ENCODE measurements around the gene KLHL42. TPM values are rescaled to one million over a fixed set of nuclear protein-coding genes. Genes with fewer than 3 reads are reported as not detected.
"Not testable (repeated sequence)": the region's sequence is repeated elsewhere in the genome, so short reads cannot be mapped to it uniquely, and the experiment has no call there.

Gene KLHL42, protein sequence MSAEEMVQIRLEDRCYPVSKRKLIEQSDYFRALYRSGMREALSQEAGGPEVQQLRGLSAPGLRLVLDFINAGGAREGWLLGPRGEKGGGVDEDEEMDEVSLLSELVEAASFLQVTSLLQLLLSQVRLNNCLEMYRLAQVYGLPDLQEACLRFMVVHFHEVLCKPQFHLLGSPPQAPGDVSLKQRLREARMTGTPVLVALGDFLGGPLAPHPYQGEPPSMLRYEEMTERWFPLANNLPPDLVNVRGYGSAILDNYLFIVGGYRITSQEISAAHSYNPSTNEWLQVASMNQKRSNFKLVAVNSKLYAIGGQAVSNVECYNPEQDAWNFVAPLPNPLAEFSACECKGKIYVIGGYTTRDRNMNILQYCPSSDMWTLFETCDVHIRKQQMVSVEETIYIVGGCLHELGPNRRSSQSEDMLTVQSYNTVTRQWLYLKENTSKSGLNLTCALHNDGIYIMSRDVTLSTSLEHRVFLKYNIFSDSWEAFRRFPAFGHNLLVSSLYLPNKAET
- 19.8 and 21.5 TPM in 2 replicates for total RNA-seq (2014; rRNA removed)
- 5.8 TPM for polyA plus RNA-seq (2012)

DNA sequence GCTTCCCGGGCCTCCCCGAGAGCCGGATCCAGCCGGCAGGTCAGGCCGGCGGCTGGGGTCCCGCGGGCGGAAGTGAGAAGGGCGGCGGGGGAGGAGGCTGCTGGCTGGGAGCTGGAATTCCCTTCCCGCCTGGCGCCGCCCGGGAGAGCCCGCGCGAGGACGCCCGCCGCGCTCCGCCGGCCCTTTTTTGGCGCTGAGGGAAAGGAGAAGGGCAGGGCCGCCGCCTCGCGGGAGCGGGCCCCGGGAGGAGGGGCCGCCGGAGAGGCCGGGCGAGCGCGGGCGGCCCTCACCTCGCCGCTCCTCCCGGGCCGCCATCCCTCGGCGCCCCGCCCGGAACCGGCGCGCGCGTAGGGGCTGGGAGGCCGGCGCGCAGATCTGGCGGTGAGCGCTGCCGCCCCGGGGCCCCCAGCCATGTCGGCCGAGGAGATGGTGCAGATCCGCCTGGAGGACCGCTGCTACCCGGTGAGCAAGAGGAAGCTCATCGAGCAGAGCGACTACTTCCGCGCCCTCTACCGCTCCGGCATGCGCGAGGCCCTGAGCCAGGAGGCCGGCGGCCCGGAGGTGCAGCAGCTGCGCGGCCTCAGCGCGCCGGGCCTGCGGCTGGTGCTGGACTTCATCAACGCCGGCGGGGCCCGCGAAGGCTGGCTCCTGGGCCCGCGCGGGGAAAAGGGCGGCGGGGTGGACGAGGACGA is at the start of gene KLHL42, which contains the start of gene MANSC4:
TSS of gene KLHL42 (plus strand) at position 314 of the 692 bp plus-strand sequence. CDS start at position 412, 98 bp downstream.
TSS of gene MANSC4 (minus strand) at position 317 of the 692 bp plus-strand sequence. CDS start 8,960 bp downstream, outside the sequence.
- peak; percentile 72 for DNase-seq (ENCODE audit: low read depth)

DNA sequence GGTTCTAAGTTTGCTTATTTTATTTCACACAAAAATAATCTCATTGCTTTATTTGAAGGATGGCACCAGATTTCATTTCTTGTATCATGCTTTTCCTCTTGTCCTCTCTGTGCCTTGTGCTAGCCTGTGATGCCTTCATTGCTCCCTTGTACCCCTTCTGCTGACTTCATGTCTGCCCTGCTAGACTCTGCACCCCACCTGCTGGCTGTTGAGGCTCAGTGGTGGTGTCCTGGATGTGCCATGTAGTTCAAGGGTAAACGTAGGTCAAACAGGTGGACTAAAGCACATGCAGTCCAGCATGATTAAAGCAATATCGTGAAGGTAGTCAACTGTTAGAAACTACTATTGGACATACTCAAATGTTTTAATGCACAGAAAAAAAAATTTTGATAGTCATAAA is 47.8 kb upstream of the KLHL42 start:
- DNase-seq (ENCODE audit: low read depth) = no peak

DNA sequence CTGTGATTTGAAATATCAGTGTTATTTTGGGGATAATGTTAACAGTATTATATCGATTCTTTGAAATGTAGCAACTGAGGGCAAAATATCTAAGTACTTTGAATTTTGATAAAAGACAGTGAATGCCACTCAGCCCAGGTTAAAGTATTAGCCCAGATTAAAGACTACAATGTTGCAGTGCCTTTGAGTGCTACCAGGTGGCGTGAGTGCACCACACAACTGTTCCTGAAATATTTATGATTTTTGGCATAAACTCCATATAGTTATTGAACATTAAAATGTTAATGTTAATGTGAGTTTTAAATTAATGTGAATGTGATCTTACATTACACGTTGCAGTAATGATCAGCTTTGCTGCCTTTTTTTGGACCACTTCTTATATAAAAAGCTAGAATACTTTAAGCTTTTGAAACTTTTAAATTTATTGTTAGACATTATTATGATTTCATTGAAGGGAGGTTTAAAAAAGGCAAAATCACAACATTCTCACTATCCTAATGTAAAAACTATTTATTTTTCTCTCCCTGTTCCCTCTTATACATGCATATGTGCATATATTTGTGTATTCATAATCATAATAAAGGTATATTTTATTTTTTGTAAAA is 46.9 kb upstream of the KLHL42 start:
- peak; percentile 29 for DNase-seq (ENCODE audit: low read depth)

DNA sequence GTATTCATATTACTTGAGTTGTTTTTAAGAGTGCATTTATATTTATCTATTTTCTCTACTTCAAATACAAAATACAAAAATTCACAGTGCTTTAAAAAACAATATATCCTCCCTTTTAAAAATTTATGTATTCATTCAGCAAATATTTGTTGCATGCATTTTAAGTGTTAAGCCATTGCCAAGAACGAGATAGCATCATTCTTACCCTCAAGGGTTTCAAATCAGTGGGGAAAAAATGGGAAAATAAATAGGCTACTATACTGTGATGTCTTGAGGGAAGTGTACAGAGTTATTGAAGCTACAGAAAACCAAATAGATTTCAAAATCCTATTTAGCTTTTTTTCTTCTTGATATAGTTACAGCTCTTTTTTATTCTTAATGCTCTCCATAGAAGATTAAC is 46.2 kb upstream of the KLHL42 start:
- no peak for DNase-seq (ENCODE audit: low read depth)

DNA sequence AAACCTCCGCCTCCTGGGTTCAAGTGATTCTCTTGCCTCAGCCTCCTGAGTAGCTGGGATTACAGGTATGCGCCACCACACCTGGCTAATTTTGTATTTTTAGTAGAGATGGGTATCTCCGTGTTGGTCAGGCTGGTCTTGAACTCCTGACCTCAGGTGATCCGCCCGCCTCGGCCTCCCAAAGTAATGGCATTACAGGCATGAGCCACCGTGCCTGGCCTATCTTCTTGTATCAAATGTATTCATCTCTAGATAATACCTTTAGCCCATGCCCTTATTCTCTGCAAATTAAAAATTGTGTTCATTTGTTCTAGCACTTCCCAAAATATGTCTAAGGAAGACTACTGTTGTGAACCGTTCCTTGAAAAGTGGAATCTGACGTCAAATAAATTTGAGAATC is 45.7 kb upstream of the KLHL42 start:
- not testable (repeated sequence) for DNase-seq (ENCODE audit: low read depth)

DNA sequence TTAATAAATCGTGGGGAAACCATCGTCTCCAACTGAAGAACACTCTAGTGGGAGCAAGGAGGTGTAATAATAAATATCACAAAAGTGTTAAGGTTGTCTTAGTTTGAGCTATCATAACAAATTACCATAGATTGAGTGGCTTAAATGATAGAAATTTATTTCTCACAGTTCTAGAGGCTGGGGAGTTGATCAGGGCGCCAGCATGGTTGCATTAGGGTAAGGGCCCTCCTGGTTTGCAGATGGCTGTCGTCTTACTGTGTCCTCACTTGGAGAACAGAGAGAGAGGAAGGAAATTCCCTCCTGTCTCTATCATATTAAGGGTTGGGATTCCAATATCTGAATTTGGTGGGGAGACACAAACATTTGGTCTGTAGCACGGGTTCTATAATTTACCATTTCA is 36.4 kb upstream of the KLHL42 start:
- no peak for DNase-seq (ENCODE audit: low read depth)

DNA sequence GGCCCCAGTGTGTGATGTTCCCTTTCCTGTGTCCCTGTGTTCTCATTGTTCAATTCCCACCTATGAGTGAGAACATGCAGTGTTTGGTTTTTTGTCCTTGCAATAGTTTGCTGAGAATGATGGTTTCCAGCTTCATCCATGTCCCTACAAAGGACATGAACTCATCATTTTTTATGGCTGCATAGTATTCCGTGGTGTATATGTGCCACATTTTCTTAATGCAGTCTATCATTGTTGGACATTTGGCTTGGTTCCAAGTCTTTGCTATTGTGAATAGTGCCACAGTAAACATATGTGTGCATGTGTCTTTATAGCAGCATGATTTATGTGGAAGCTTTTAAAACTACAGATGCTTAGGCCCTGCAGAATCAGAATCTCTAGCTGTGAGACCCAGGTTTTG is 34.3 kb upstream of the KLHL42 start:
- not testable (repeated sequence) for DNase-seq (ENCODE audit: low read depth)

DNA sequence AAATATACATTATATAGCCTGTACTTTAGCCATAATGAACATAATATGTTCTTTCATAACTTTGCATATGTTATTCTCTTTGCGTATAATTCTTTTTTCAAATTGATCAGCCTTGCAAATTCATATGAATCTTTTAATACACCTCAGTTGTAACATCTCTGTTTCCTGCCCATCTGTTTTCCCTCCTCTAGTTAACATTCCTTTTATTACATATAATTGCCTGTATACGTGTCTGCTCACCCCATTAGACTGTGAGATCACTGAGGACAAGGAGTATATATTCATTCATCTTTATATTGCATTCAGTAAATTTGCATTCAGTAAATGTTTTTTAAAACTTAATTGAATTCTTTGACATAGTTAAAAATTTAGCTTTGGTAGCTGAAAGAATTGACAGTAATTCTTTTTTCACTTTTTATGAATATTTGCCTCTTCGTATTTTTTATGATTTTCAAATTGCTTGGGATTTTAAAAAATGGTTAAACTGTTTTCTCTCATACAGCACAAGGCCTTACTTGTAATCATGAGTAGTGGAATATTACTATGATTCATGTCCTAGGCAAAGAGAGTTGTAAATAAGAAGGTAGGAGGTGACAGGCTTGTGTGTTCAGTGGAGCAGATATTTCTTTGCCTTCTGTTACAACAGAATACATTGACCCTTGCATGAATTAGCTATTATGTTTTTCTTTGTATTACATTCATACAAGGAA is 32.8 kb upstream of the KLHL42 start:
- DNase-seq (ENCODE audit: low read depth) = no peak

DNA sequence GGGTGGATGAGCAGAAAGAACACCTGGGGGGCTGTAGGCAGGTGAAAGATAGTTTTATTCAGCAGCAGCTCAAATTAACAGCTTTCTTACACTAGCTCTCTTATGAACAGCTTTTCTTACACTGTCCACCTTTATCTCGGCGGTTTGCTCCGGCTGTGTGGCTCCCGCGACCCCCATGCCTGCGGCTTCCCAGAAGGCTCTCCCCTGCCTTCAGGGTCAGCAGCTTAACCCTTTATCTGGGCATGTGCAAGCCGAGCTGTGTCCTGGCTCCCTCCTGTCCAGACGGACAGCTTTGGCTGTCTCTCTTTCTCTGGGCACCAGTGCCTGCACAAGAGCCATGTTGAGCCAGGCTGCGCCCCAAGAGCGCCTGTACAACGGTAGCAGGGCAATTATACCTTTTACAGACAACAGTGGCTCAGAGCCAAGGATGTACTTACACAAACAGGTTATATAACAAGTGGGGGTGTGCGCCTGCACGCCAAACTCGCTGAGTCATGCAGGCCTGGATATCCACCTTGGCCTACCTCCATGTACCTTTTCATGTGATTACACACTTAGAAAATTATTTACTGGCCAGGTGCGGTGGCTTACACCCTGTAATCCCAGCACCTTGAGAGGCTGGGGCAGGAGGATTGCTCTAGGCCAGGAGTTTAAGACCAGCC is 28.5 kb upstream of the KLHL42 start:
- DNase-seq (ENCODE audit: low read depth) = no peak

DNA sequence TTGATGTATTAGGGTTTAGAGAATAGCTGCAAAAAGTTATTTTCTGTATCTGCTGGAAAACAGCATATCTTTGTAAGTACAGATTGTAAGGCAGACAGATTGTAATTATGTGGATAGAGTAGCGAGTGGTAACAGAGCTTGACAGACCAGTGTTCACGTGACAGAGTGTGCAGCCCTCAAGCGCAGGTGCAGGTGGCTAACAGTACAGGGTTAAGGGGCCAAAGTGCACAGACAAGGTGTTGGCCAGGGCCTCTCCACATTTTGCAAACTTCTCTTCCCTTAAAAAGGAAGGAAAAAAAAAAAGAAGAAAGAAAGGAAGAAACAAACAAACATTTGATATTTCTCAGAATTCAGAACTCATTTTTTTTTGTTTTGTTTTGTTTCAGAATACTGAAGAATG is 25.2 kb upstream of the KLHL42 start:
- no peak for DNase-seq (ENCODE audit: low read depth)

DNA sequence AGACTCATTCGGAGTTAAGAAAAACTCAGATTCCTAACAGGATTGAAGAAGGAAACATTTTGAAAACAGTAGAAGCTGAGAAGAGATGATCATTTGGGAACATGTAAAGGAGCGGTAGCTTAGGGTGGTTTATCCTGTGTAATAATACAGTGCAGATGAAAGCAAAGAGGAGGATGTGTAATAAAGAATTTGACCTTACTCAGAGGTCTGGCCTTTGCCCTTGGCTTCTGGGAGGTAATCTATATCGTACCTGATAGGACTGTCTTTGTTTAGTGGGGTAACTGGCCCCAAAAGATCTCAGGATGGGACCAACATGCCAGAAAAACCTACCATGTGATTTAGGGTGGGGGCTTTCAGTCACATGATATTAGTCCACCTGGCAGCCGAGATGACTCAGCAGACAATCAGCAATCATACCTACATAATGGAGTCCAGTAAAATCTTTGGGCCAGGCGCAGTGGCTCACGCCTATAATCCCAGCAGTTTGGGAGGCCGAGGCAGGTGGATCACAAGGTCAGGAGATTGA is 23.3 kb upstream of the KLHL42 start:
- DNase-seq (ENCODE audit: low read depth) = no peak

DNA sequence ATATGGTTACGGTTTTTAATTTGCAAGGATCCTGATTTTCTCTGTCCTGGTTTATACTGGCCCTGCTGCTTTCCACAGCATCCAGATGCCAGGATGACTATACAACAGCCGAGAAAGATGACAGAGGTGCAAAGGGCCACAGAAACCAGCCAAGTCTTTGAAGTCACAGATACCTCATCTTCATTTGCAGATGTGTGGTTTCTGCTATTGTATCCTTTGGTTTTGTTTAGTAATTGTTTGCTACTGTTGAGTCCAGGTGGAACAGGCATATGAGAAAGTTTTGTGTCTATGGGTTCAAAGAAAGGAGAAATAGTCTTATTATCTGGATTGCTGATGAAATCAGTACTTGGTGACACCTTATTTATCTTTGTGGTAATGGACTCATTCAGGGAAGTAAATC is 17.3 kb upstream of the KLHL42 start:
- DNase-seq (ENCODE audit: low read depth) = no peak

DNA sequence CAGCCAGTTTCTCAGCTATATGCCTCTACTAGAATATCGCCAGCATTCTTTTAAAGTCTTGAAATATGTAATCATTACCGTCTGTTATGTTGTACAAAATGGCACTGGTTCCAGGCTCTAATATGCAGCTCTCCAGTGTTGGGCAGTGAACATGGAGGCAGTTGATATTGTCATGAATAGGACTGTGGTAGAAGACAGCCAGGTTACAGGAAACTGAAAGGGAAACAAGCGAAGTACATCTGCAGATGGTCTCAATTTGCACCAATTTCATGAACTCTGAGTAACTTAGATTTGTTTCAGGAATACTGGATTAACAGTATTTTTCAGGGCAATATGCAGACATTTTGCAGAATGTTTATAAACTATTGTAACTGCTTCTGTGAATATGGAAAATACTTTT is 13.4 kb upstream of the KLHL42 start:
- no peak for DNase-seq (ENCODE audit: low read depth)

DNA sequence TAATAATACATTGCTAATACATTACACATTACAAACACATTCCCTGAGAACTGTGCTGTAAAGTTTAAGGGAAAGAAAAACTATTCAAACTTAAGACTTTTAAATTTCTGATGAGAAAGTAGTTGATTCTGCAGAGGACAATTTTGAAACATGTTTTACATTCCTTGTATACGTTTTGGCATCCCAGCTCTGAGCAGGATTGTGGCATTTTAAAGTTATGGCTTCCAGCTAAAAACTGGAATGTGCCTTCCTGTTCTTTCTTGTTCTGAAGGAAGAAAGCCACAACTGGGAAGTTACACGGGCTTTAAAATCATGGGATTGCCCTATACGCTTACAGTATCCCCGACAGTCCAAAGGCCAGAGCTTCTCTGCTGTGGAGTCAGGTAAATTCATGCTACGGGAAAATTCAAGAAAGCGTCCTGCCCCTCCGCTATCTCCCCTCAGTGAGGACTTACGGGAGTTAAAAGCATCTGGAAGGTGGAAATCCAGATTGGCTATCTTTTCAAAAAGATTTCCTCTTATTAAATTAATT is 10.8 kb upstream of the KLHL42 start:
- DNase-seq (ENCODE audit: low read depth) = no peak

DNA sequence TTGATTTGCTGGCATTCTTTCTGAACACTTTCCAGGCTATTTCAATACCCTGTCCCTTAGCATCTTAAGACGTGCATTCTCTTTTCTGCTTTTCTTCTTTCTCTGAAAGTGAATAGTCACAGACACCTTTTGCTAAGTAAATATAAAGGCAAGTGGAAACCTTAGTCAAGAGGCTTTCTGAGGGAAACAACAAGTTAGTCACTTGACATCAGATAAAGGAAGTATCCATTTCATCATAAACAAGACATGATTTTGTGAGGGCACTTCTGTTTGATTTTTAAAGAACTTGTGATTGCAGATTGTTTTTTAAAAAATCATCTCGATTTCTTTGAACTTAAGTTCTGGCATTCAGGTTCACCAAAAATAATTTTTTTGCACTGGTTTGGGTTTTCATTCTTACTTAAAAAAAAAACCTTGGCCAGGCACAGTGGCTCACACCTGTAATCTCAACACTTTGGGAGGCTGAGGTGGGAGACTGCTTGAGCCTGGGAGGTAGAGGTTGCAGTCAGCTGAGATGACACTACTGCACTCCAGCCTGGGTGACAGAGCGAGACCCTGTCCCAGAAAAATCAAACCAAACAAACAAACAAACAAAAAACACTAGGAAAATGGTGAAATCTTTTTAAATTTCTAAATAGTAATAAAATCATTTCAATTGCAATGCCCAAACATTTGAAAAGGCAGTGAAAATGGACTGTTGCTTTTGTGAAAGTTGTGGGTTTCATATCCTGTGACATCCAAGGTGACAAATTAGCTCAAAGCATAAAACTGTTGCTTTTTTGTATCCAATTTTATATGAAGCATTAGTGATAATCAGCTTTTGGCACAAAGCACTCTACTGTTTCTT is 8.3 kb upstream of the KLHL42 start:
- DNase-seq (ENCODE audit: low read depth) = no peak

DNA sequence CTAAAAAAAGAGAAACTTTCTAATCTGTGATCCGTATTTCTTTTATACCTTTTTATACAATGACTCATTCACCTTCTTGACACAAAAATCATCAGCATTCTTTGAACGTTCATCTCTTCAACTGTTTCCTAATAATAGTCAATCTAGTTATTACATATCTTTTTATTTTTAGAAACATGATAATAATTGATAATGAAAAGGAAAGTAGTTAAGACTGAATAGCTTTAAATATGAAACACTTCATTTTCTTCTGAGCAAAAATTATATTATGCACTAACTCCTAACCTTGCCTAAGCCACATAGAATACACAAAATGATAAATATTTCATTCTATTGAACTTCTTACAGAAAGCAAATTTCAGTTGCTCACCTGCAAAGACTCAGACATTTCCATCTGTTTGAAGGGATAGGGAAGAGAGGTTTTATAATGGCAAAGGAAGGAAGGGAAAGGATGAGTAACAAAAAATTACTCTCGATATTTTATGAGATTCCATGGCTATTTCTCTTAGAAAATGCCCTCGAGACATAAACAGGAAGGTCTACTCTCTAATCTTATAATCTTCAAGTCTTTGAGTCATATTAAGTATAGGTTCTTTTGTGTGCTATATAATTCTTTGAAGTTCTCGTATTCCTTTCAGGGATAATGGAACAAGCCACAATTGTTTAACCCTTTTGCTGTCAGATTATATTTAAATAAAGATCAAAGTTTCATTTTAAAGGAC is 7.5 kb upstream of the KLHL42 start:
- DNase-seq (ENCODE audit: low read depth) = no peak

DNA sequence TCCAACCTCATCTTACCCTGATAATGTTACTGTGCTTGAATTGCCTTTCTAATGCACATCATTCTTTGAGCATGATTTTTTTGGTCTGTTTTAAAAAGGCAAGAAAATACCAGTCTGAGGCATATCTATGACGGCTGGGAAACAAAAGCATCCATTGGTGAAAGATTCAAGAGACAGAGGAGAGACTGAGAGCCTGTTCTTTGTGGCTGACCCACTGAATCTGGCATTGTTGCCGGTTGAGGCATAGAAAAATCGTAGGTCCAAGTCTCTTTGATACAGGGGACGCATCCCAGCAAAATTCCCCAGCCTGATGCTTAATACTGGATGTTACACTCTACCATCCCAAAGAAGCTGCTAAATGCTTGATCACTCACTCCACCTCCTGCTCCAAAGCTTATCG is 2.9 kb upstream of the KLHL42 start:
- no peak for DNase-seq (ENCODE audit: low read depth)

DNA sequence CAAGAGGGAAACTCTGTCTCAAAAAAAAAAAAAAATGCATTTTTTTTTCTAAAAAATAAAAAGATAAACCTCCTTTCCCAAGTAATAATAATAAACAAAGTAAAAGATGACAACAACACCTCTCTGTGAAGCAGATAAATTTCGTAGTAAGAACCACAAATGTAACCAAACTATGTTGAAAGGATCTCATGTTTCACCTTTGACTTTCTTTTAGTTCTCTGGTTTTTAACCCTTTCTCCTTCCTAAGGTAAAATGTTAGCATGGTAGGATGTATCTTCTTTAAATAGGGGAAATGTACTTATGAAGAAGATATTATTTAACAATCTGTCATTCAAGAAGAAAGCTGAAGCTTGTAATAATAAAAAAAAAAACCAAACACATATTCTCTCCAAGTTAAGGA is 1.8 kb upstream of the KLHL42 start:
- no peak for DNase-seq (ENCODE audit: low read depth)

DNA sequence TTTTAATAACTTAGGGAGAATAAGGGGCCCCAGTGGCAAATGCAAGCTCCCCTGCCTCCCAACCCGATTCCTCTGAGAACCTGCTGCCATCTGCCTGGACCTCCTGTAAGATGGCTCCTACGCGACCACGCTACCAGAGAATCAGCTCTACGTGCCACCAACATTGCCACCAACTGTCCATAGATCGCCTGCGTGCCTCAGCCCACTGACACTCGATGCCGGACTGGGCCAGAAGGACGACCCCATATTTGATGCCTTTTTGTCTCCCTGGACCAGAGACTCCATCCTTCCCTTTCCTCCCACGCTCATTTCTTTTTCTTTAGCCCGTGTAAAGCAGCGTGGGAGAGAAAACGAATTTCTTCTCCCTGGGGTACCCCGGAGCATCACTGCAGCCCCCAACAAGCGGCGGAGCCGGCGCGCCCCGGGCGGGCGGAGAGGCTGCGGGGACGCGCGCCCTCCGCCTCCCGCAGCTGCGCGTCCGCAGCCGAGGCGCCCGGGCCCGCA is 565 bp upstream of the KLHL42 start:
- DNase-seq (ENCODE audit: low read depth) = peak; percentile 30

Measured in LHCN-M2 (cell line).